Spleen (tissue), 7 donors: ENCODE results near the gene LRTM2.

Experiments used
- CTCF ChIP-seq, 11 experiments: fragments of 200-600 bp in 7 of 11; fragments of 450-650 bp in 4 of 11; sonication (generic) in 4 of 11; IDR thresholded peaks in 8 of 11; conservative IDR thresholded peaks in 3 of 11; 1 replicate in 7 of 11; 2 replicates in 4 of 11; pipeline versions ENCODE4 v1.4.0 to v1.8.0; 2016 to 2021; ENCODE audit warnings: antibody characterized with exemption in 11 of 11, inconsistent platforms in 4 of 11, mild to moderate bottlenecking in 1 of 11
- POLR2AphosphoS5 ChIP-seq, 3 donors: sonication (generic); formaldehyde crosslinking; IDR thresholded peaks; one replicate each; pipeline ENCODE4 v1.5.1; 2017; ENCODE audit warnings: antibody characterized with exemption in 3 of 3
- donor health status: DM: no; HTN: no; CAD: no; lungs with moderate emphysema.
- donor health status: DM: no; HTN: no; CAD: no.
- donor health status: DM: no; HTN: no; CAD: no.

- TF ChIP-seq CTCF (IDR thresholded peaks at IDR 0.05 in 8 of 11, conservative IDR thresholded peaks at IDR 0.05 in 3 of 11) (no peak), POLR2AphosphoS5 (IDR thresholded peaks at IDR 0.05) (no peak)
Measured at GRCh38 chr12:1864867-1865266, 44.5 kb downstream of the LRTM2 start.
